Stomach smooth muscle (tissue), 2 donors: ENCODE data around the gene BEST4.

Experiments used
- H3K27ac ChIP-seq: one replicate; pipeline ENCODE4 v1.7.0; 2013; ENCODE audit warnings: mild to moderate bottlenecking, low read length, inconsistent platforms
- H3K27me3 ChIP-seq, 2 donors: one replicate each; pipeline ENCODE4 v1.7.0; 2013; ENCODE audit warnings: low read length in 2 of 2; ENCODE audit not compliant: insufficient read depth in 2 of 2, control insufficient read depth in 1 of 2
- H3K36me3 ChIP-seq, 2 donors: one replicate each; pipeline ENCODE4 v1.7.0; 2013; ENCODE audit warnings: low read length in 2 of 2; ENCODE audit not compliant: control insufficient read depth in 2 of 2, insufficient read depth in 2 of 2
- H3K4me1 ChIP-seq: one replicate; pipeline ENCODE4 v1.7.0; 2013; ENCODE audit warnings: low read length; ENCODE audit not compliant: control insufficient read depth, insufficient read depth
- H3K4me3 ChIP-seq, 2 donors: one replicate each; pipeline ENCODE4 v1.7.0; 2013; ENCODE audit warnings: low read length in 2 of 2
- H3K9ac ChIP-seq, 2 donors: one replicate each; pipeline ENCODE4 v1.7.0; 2013; ENCODE audit warnings: low read length in 2 of 2, mild to moderate bottlenecking in 1 of 2
- H3K9me3 ChIP-seq, 2 donors: one replicate each; pipeline ENCODE4 v1.7.0; 2013; ENCODE audit warnings: low read length in 2 of 2; ENCODE audit not compliant: control insufficient read depth in 2 of 2
- donor health status: healthy.
- donor health status: Pancreatic carcinoma.

The BEST4 gene

DNA sequence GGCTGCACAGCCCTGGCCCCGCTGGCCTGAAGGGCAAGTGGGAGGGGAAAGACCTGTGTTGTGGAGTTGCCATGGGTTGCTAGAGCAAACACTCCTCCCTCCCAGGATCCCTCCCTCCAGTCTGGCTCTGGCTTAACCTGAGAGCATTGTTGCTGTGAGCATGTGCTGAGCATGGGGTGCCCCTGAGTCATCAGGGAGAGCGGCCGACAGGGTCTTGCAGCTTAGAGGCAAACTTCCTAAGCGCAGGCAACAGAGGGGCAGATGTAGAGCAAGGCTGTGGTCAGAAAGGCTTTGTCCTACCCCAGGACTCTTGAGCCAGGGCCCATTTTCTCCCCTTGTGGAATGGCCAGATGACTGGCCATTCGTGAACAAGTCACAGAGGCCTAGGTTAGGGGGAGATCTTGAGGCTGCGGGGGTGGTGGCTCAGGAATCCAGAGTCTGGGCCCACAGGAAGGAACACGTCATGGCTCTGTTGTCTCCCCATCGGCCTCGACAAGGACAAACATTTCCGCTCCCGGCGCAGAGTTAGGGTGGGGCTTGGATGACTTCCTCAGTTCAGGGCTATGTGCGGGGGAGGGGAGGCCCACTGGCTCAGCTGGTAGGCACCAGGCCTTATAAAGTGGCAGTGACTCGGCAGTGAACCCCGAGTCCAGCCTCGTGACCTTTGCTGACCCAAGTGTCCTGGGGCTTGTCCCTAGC, 19.5 kb upstream of the BEST4 start:
- H3K36me3 ChIP-seq: peaks cover 11 to 18% of the 10 kb centered on the region in 2 donors
- H3K27ac ChIP-seq: peak overlapping the region; percentile 98
- H3K4me1 ChIP-seq: peaks cover 66% of the 10 kb centered on the region
- no peaks in the 10 kb centered on the region for H3K27me3 ChIP-seq
- peak overlapping the region; percentile 43 to 63 for H3K4me3 ChIP-seq
- peak overlapping the region; percentile 83 to 84 for H3K9ac ChIP-seq
- H3K9me3 ChIP-seq: no peaks in the 10 kb centered on the region

GRCh38 chr1:44806704-44807363, 18.9 kb upstream of the BEST4 start, which contains the start of gene DYNLT4:
DYNLT4 (minus strand) TSS chr1:44807351; CDS start chr1:44806668, 683 bp downstream.
- Histone ChIP-seq H3K4me3 (peak within 1 kb of the TSS; percentile 43 to 63), H3K27ac (peak within 1 kb of the TSS; percentile 98), H3K4me1 (peaks cover 72% of the 10 kb centered on the region)

DNA sequence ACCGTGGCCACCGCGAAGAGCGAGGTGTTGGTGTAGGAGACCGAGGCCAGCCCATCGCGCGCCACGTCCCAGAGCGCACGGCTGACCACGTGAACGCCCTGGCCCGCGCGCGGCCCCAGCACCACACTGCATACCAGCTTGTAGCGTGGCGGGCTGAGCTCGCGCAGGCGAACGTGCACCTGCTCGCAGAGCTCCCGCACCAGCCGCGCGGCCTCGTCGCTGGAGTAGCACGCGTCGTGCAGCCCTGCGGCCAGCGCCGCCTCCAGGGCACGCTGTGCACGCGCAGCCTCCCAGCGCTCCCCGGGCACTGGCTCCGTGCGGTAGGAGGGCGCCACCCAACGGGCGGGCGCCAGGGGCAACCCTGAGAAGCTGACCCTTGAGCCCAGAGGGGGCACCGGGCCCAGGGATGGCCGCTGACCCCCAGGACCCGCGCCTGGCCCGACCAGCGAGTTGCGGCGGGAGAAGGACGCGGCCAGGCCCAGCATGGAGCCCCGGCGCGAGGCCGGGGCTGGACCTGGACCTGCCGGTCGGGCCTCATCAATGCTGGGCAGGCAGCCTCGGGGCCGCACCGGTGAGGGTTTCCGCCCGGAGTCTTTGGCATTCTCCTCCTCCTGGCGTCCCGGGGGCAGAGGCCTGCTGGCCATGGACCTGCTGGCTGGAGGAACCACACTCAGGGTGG, 18.2 kb upstream of the BEST4 start:
- H3K9ac ChIP-seq: peak overlapping the region in 1 of 2 donors; percentile 83
- H3K4me1 ChIP-seq: peaks cover 71% of the 10 kb centered on the region
- H3K27me3 ChIP-seq: no peaks in the 10 kb centered on the region
- peak overlapping the region; percentile 98 for H3K27ac ChIP-seq
- no peak overlapping the region for H3K4me3 ChIP-seq
- no peaks in the 10 kb centered on the region for H3K9me3 ChIP-seq
- peaks cover 11 to 18% of the 10 kb centered on the region in 2 donors for H3K36me3 ChIP-seq

More at GRCh38 chr1:44806704-44807363, 18.9 kb upstream of the BEST4 start, which contains the start of gene DYNLT4:
- Histone ChIP-seq H3K9ac (peak within 1 kb of the TSS; percentile 83 to 84), H3K36me3 (peaks cover 11 to 18% of the 10 kb centered on the region in 2 donors), H3K27me3 (no peaks in the 10 kb centered on the region), H3K9me3 (no peaks in the 10 kb centered on the region)

DNA sequence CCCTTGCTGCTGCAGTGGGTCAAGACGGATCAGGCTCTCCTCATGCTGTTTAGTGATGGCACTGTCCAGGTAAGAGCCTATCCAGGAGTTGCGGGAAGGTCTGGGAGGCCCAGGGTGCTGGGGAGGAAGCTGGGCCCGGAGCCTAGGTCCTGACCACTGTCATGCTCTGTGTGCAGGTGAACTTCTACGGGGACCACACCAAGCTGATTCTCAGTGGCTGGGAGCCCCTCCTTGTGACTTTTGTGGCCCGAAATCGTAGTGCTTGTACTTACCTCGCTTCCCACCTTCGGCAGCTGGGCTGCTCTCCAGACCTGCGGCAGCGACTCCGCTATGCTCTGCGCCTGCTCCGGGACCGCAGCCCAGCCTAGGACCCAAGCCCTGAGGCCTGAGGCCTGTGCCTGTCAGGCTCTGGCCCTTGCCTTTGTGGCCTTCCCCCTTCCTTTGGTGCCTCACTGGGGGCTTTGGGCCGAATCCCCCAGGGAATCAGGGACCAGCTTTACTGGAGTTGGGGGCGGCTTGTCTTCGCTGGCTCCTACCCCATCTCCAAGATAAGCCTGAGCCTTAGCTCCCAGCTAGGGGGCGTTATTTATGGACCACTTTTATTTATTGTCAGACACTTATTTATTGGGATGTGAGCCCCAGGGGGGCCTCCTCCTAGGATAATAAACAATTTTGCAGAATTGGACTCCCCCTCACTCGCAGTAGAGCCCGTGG, 17.5 kb upstream of the BEST4 start:
- Histone ChIP-seq H3K27me3 (no peaks in the 10 kb centered on the region), H3K36me3 (peaks cover 11 to 18% of the 10 kb centered on the region in 2 donors), H3K9me3 (no peaks in the 10 kb centered on the region), H3K27ac (no peak overlapping the region), H3K4me3 (no peak overlapping the region), H3K9ac (no peak overlapping the region), H3K4me1 (peaks cover 72% of the 10 kb centered on the region)

DNA sequence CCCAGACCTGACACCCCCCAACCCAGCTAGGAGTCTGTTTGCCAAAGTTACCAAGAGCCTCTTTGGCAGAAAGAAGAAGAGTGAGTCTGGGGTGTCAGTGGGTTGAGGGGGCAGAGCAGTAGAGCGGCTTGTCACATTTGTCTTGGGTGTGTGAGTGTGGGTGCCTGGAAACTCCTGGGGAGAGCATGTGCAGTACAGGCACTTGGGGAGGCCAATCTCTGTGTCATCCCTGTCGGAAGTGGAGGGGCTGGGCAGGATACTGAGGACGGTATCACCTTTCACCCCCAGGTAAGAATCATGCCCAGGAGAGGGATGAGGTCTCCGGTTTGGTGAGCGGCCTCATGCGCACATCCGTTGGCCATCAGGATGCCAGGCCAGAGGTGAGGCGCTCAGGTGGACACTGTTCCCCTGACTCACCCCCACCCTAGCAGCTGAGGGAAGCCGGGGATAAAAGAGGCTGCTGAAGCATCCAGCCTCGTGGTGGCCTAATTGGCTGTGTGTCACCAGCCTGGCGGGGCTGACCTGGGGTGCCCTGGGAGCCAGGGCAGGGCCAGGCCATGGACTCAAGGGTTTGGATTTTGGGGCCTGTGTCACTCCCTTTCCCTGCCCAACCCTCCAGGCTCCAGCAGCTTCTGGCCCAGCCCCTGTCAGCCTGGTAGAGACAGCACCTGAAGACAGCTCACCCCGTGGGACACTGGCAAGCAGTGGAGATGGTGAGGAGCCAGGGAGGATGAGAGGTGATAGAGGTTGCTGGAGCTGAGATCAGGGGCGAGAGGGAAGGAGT, 15.5 kb upstream of the BEST4 start:
- no peak overlapping the region for H3K9ac ChIP-seq
- no peaks in the 10 kb centered on the region for H3K9me3 ChIP-seq
- peaks cover 11 to 18% of the 10 kb centered on the region in 2 donors for H3K36me3 ChIP-seq
- H3K4me1 ChIP-seq: peaks cover 60% of the 10 kb centered on the region
- no peak overlapping the region for H3K27ac ChIP-seq
- no peak overlapping the region for H3K4me3 ChIP-seq
- H3K27me3 ChIP-seq: no peaks in the 10 kb centered on the region

DNA sequence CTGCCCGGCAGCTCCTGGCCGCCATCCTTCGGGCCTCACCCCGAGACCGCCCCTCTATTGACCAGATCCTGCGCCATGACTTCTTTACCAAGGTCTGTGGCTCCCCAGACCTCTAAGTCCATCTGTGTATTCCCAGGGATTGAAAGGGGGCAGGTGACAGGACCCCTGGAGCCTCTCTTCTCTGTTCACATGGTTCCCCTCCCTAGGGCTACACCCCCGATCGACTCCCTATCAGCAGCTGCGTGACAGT, 15.0 kb upstream of the BEST4 start:
- Histone ChIP-seq H3K4me1 (peaks cover 55% of the 10 kb centered on the region), H3K4me3 (no peak overlapping the region), H3K9ac (no peak overlapping the region), H3K27ac (no peak overlapping the region), H3K36me3 (peaks cover 11 to 18% of the 10 kb centered on the region in 2 donors), H3K27me3 (no peaks in the 10 kb centered on the region), H3K9me3 (no peaks in the 10 kb centered on the region)

GRCh38 chr1:44802306-44803061, 14.5 kb upstream of the BEST4 start:
- Histone ChIP-seq H3K4me3 (peak overlapping the region; percentile 34 to 60), H3K9me3 (no peaks in the 10 kb centered on the region), H3K36me3 (peaks cover 11 to 18% of the 10 kb centered on the region in 2 donors), H3K4me1 (peaks cover 50% of the 10 kb centered on the region), H3K9ac (peak overlapping the region; percentile 39 to 47), H3K27me3 (no peaks in the 10 kb centered on the region), H3K27ac (no peak overlapping the region)

GRCh38 chr1:44801491-44802305, 13.7 kb upstream of the BEST4 start:
- Histone ChIP-seq H3K9ac (peak overlapping the region; percentile 39 to 47), H3K27me3 (no peaks in the 10 kb centered on the region), H3K36me3 (peaks cover 9 to 18% of the 10 kb centered on the region in 2 donors), H3K27ac (no peak overlapping the region), H3K4me3 (peak overlapping the region; percentile 60 to 63), H3K4me1 (peaks cover 42% of the 10 kb centered on the region), H3K9me3 (no peaks in the 10 kb centered on the region)
